SK-N-SH (cell line): ENCODE results near the gene DMRTB1. TPM values are rescaled to one million over a fixed set of nuclear protein-coding genes. Genes with fewer than 3 reads are reported as not detected.

ENCODE experiments used
- CTCF ChIA-PET: fragments of 300-600, 350-600 bp; formaldehyde crosslinking; extraction: SDS; loops from one replicate; lab custom pipeline; 2021; lab: Yijun Ruan, JAX
- POLR2A ChIA-PET: fragments of 350-600 bp; sonication (Branson Sonifier 250); formaldehyde crosslinking; extraction: SDS; loops from one replicate; lab custom pipeline; 2020; ENCODE audit warnings: antibody characterized with exemption, inconsistent platforms; lab: Yijun Ruan, JAX
- DNase-seq: peaks from one replicate; pipeline ENCODE4 v3.0.0; 2012
- H2AFZ ChIP-seq: fragments of 200-600 bp; sonication (generic); 2 replicates; pipeline ENCODE4 v1.8.1; 2016; ENCODE audit warnings: antibody characterized with exemption, mild to moderate bottlenecking, low read depth
- H3F3A ChIP-seq: fragments of 200-600 bp; sonication (generic); replicated peaks from 2 replicates; pipeline ENCODE3; 2016; ENCODE audit warnings: antibody characterized with exemption, mild to moderate bottlenecking; ENCODE audit not compliant: insufficient read depth
- H3K27ac ChIP-seq, 2 experiments: fragments of 200-500 bp in 1 of 2; fragments of 200-600 bp in 1 of 2; sonication (Bioruptor generic) in 1 of 2; sonication (generic), shearing (Covaris generic) in 1 of 2; 2 replicates each; pipeline versions ENCODE4 v1.5.1 to v1.6.1; 2014 to 2016; ENCODE audit warnings: low read depth in 2 of 2, inconsistent platforms in 1 of 2, low read length in 1 of 2, mild to moderate bottlenecking in 1 of 2, mixed read lengths in 1 of 2
- H3K27me3 ChIP-seq: fragments of 200-600 bp; sonication (generic), shearing (Covaris generic); 2 replicates; pipeline ENCODE4 v1.6.1; 2016; ENCODE audit warnings: mixed run types; ENCODE audit not compliant: insufficient read depth
- H3K36me3 ChIP-seq, 2 experiments: fragments of 200-500 bp in 1 of 2; fragments of 200-600 bp in 1 of 2; sonication (Bioruptor generic) in 1 of 2; sonication (generic) in 1 of 2; replicated peaks in 1 of 2; 2 replicates each; pipeline versions ENCODE3 to v1.5.1; 2014 to 2016; ENCODE audit warnings: low read length in 1 of 2, mild to moderate bottlenecking in 1 of 2; ENCODE audit not compliant: insufficient read depth in 2 of 2, control insufficient read depth in 1 of 2
- H3K4me1 ChIP-seq, 2 experiments: fragments of 200-500 bp in 1 of 2; fragments of 200-600 bp in 1 of 2; sonication (Bioruptor generic) in 1 of 2; sonication (generic), shearing (Covaris generic) in 1 of 2; 2 replicates each; pipeline versions ENCODE4 v1.5.1 to v1.6.1; 2014 to 2016; ENCODE audit warnings: low read depth in 1 of 2, low read length in 1 of 2, mixed run types in 1 of 2; ENCODE audit not compliant: insufficient read depth in 2 of 2, control insufficient read depth in 1 of 2
- H3K4me2 ChIP-seq: fragments of 200-600 bp; sonication (generic), shearing (Covaris generic); 2 replicates; pipeline ENCODE4 v1.6.1; 2017; ENCODE audit warnings: mixed run types
- H3K4me3 ChIP-seq, 2 experiments: fragments of 200-500 bp in 1 of 2; fragments of 200-600 bp in 1 of 2; sonication (Bioruptor generic) in 1 of 2; sonication (generic), shearing (Covaris generic) in 1 of 2; 2 replicates each; pipeline versions ENCODE4 v1.5.1 to v1.8.1; 2014 to 2016; ENCODE audit warnings: low read depth in 2 of 2, inconsistent platforms in 1 of 2, low read length in 1 of 2, mild to moderate bottlenecking in 1 of 2, mixed read lengths in 1 of 2, moderate library complexity in 1 of 2
- H3K79me2 ChIP-seq: fragments of 200-600 bp; sonication (generic); 2 replicates; pipeline ENCODE4 v1.8.1; 2017; ENCODE audit warnings: mild to moderate bottlenecking; ENCODE audit not compliant: insufficient read depth
- H3K9ac ChIP-seq: fragments of 200-600 bp; sonication (generic); 2 replicates; pipeline ENCODE4 v1.6.1; 2017; ENCODE audit warnings: mixed run types
- H3K9me2 ChIP-seq: fragments of 200-600 bp; sonication (generic); 2 replicates; pipeline ENCODE4 v1.6.1; 2017; ENCODE audit warnings: mixed run types
- H3K9me3 ChIP-seq: fragments of 200-600 bp; sonication (generic); 2 replicates; pipeline ENCODE4 v1.6.1; 2017; ENCODE audit warnings: mixed run types, mild to moderate bottlenecking, moderate library complexity
- H4K20me1 ChIP-seq: fragments of 200-600 bp; sonication (generic); 2 replicates; pipeline ENCODE4 v1.6.1; 2017; ENCODE audit warnings: mild to moderate bottlenecking, mixed run types; ENCODE audit not compliant: insufficient read depth
- CHD2 ChIP-seq: fragments of 150-350 bp; IDR thresholded peaks from 2 replicates; pipeline ENCODE4 v1.6.1; 2018; ENCODE audit warnings: low read length; ENCODE audit not compliant: partially characterized antibody
- ELF1 ChIP-seq: IDR thresholded peaks from 2 replicates; pipeline ENCODE4 v1.4.0; 2012
- EP300 ChIP-seq, 2 experiments: IDR thresholded peaks; 2 replicates each; pipeline versions ENCODE4 v1.4.0 to v1.6.1; 2012; ENCODE audit warnings: borderline replicate concordance in 1 of 2, low read depth in 1 of 2, low read length in 1 of 2
- EZH2phosphoT487 ChIP-seq: fragments of 200-600 bp; sonication (generic); IDR thresholded peaks from 2 replicates; pipeline ENCODE4 v1.6.1; 2017; ENCODE audit warnings: low read depth, mixed run types, mild to moderate bottlenecking, antibody characterized with exemption, moderate library complexity, borderline replicate concordance
- FOSL2 ChIP-seq: IDR thresholded peaks from 2 replicates; pipeline ENCODE4 v1.4.0; 2012; ENCODE audit warnings: low read depth, mild to moderate bottlenecking, moderate library complexity, borderline replicate concordance
- FOXJ3 ChIP-seq: sonication (generic); formaldehyde crosslinking; IDR thresholded peaks from 2 replicates; pipeline ENCODE4 v1.5.1; 2020; ENCODE audit warnings: mild to moderate bottlenecking, missing genetic modification reagents
- FOXM1 ChIP-seq: IDR thresholded peaks from 2 replicates; pipeline ENCODE4 v1.4.0; 2012; ENCODE audit warnings: low read depth, mild to moderate bottlenecking
- GABPA ChIP-seq: IDR thresholded peaks from 2 replicates; pipeline ENCODE4 v1.4.0; 2012; ENCODE audit warnings: low read depth, mild to moderate bottlenecking
- GATA2 ChIP-seq: sonication (generic); formaldehyde crosslinking; IDR thresholded peaks from 2 replicates; pipeline ENCODE4 v1.5.0; 2020; ENCODE audit warnings: mild to moderate bottlenecking, missing genetic modification reagents
- MEF2A ChIP-seq: IDR thresholded peaks from 2 replicates; pipeline ENCODE4 v1.4.0; 2012; ENCODE audit warnings: low read depth, borderline replicate concordance
- RAD21 ChIP-seq: IDR thresholded peaks from 2 replicates; pipeline ENCODE4 v1.6.1; 2012; ENCODE audit warnings: mild to moderate bottlenecking, low read length
- RCOR1 ChIP-seq: fragments of 150-350 bp; IDR thresholded peaks from 2 replicates; pipeline ENCODE4 v1.6.1; 2017; ENCODE audit warnings: antibody characterized with exemption, low read length
- SMC3 ChIP-seq: IDR thresholded peaks from 2 replicates; pipeline ENCODE4 v1.6.1; 2012; ENCODE audit warnings: low read depth, low read length, improper control_type of control experiment
- TCF12 ChIP-seq: IDR thresholded peaks from 2 replicates; pipeline ENCODE4 v1.4.0; 2012
- TEAD4 ChIP-seq: IDR thresholded peaks from 2 replicates; pipeline ENCODE4 v1.4.0; 2012; ENCODE audit warnings: mild to moderate bottlenecking, borderline replicate concordance; ENCODE audit not compliant: insufficient read depth
- WGBS: methylation state at CpG from one replicate; pipeline ENCODE4 v1.1.6; 2017; ENCODE audit warnings: low lambda C conversion rate; 5-methylcytosine and 5-hydroxymethylcytosine counted together
- polyA plus RNA-seq, 3 experiments: library from polyadenylated mRNA; depleted of rRNA; stranded (reverse); fragments of >200 nt; gene quantifications; 2 replicates each; pipeline ENCODE4 v1.2.3, GENCODE V29; 2012
- TF ChIP-seq, protein P1 (sequence below): fragments of 200-600 bp; sonication (generic); IDR thresholded peaks from 2 replicates; pipeline ENCODE4 v1.6.1; 2017; ENCODE audit warnings: antibody characterized with exemption, mild to moderate bottlenecking, moderate library complexity
- TF ChIP-seq, protein P2 (sequence below): fragments of 150-350 bp; IDR thresholded peaks from 2 replicates; pipeline ENCODE4 v1.6.1; 2017; ENCODE audit warnings: antibody characterized with exemption, low read length, low read depth, borderline replicate concordance
- TF ChIP-seq, protein P3 (sequence below): IDR thresholded peaks from 2 replicates; pipeline ENCODE4 v1.6.1; 2012; ENCODE audit warnings: mild to moderate bottlenecking, low read depth, low read length, moderate library complexity

Gene DMRTB1
- polyA plus RNA-seq, 1 of the 3 experiments (the other 2 are of a cell fraction) = not detected

DNA sequence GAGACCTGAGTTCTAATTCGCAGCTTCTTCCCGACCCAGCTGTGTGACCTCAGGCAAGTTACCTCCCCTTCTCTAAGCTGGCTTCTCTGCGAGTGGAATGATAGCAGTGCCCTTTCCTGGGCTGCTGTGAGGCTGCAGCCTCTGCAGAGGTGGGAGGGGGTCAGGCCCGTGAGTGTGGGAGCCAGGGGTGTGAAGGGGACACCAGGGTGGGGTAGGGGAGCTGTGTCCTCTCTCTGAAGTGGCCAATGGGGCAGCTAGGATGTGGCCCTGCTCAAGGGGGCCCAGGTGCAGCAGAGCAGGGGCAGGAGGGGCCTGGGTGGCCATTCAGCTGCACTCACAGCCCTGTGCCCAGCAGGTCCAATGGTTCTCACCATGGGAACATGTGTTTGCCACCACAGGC is 24.5 kb downstream of the DMRTB1 start (continued):
- TF ChIP-seq, protein P1, sequence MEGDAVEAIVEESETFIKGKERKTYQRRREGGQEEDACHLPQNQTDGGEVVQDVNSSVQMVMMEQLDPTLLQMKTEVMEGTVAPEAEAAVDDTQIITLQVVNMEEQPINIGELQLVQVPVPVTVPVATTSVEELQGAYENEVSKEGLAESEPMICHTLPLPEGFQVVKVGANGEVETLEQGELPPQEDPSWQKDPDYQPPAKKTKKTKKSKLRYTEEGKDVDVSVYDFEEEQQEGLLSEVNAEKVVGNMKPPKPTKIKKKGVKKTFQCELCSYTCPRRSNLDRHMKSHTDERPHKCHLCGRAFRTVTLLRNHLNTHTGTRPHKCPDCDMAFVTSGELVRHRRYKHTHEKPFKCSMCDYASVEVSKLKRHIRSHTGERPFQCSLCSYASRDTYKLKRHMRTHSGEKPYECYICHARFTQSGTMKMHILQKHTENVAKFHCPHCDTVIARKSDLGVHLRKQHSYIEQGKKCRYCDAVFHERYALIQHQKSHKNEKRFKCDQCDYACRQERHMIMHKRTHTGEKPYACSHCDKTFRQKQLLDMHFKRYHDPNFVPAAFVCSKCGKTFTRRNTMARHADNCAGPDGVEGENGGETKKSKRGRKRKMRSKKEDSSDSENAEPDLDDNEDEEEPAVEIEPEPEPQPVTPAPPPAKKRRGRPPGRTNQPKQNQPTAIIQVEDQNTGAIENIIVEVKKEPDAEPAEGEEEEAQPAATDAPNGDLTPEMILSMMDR = no peak
- no peak for TF ChIP-seq CHD2
- TF ChIP-seq FOXM1 = no peak
- no peak for TF ChIP-seq EZH2phosphoT487
- TF ChIP-seq FOSL2 = no peak
- no peak for TF ChIP-seq TEAD4
- no peak for TF ChIP-seq SMC3
- TF ChIP-seq ELF1 = no peak

DNA sequence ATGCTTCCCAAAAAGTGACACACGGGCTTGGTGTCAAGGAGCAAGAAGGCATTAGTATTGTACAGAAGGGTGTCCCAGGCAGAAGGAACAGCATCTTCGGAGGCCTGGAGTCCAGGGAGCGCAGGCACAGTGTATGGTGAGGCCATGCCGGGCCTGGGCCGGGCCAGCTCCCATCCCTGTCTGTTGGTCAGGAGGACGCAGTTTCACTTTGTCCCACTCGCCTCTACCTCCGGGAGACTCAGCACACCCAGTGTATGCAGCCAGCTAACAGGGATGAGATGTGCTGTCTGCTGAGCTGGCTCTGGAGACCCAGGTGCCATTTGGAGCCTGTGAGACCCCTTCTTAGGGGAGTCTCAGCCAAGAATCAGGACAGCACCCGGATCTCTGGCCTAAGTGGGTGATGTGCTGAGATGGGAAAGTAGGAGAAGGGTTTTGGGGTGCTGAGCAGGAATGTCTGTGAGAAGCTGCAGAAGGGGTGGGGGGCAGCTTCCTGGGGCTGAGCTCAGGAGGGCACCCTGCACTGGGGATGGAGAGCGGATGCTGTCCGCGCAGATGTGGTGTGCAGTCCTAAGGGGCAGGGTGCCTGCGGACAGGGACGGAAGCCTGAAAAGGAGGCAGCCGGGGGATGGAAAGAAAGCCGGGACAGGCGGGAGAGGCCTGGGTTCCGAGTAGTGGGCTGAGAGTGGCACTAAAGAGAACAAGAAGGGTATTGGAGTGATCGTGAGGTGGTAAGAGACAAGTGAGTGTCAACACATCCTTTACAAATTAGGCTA is 25.7 kb downstream of the DMRTB1 start:
- Histone ChIP-seq H3F3A (no peaks in the 10 kb centered on the region), H3K4me2 (no peak overlapping the region), H3K27me3 (no peaks in the 10 kb centered on the region; the same call in 1 of the 2 replicates), H3K9ac (no peak overlapping the region), H3K36me3 (no peaks in the 10 kb centered on the region), H3K9me2 (no peaks in the 10 kb centered on the region), H3K27ac (no peak overlapping the region), H3K4me3 (no peak overlapping the region), H4K20me1 (no peaks in the 10 kb centered on the region), H3K4me1 (peaks cover 0 to 16% of the 10 kb centered on the region in 2 experiments; a peak in 1 of 4 replicates), H3K9me3 (no peaks in the 10 kb centered on the region), H3K79me2 (no peaks in the 10 kb centered on the region), H2AFZ (no peak overlapping the region)
- no peak for DNase-seq
- TF ChIP-seq, protein P2, sequence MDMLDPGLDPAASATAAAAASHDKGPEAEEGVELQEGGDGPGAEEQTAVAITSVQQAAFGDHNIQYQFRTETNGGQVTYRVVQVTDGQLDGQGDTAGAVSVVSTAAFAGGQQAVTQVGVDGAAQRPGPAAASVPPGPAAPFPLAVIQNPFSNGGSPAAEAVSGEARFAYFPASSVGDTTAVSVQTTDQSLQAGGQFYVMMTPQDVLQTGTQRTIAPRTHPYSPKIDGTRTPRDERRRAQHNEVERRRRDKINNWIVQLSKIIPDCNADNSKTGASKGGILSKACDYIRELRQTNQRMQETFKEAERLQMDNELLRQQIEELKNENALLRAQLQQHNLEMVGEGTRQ = no peak
- TF ChIP-seq, protein P3, sequence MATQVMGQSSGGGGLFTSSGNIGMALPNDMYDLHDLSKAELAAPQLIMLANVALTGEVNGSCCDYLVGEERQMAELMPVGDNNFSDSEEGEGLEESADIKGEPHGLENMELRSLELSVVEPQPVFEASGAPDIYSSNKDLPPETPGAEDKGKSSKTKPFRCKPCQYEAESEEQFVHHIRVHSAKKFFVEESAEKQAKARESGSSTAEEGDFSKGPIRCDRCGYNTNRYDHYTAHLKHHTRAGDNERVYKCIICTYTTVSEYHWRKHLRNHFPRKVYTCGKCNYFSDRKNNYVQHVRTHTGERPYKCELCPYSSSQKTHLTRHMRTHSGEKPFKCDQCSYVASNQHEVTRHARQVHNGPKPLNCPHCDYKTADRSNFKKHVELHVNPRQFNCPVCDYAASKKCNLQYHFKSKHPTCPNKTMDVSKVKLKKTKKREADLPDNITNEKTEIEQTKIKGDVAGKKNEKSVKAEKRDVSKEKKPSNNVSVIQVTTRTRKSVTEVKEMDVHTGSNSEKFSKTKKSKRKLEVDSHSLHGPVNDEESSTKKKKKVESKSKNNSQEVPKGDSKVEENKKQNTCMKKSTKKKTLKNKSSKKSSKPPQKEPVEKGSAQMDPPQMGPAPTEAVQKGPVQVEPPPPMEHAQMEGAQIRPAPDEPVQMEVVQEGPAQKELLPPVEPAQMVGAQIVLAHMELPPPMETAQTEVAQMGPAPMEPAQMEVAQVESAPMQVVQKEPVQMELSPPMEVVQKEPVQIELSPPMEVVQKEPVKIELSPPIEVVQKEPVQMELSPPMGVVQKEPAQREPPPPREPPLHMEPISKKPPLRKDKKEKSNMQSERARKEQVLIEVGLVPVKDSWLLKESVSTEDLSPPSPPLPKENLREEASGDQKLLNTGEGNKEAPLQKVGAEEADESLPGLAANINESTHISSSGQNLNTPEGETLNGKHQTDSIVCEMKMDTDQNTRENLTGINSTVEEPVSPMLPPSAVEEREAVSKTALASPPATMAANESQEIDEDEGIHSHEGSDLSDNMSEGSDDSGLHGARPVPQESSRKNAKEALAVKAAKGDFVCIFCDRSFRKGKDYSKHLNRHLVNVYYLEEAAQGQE = no peak
- no peak for TF ChIP-seq EP300 (IDR thresholded peaks at IDR 0.05; ENCODE audit: borderline replicate concordance in 1 of 2, low read depth in 1 of 2, low read length in 1 of 2)
- no peak for TF ChIP-seq TCF12
- TF ChIP-seq MEF2A = no peak
- no peak for TF ChIP-seq ELF1
- TF ChIP-seq FOXJ3 (CRISPR knock-in tag) = no peak
- no peak for TF ChIP-seq RCOR1
- no peak for TF ChIP-seq RAD21
- no peak for TF ChIP-seq GABPA
- TF ChIP-seq GATA2 (CRISPR knock-in tag) = no peak
- ChIA-PET CTCF (interaction anchor here (0.5 to 8.7 kb wide), 56 partner anchors 9 to 338 kb away, joined by 3 to 131 read pairs (median 7); partner anchors contain the start of gene GLIS1), POLR2A (no interaction called here)
- 60% methylated on average over 17 of the region's 19 CpGs for WGBS
